ES-I3 (cell line): ENCODE data around the gene MED1.

Experiments
- H3K36me3 ChIP-seq: 2 replicates; pipeline ENCODE4 v1.6.1; 2013; ENCODE audit warnings: mild to moderate bottlenecking, low read length, control low read depth, moderate library complexity; ENCODE audit not compliant: insufficient read depth
- H3K4me1 ChIP-seq: 2 replicates; pipeline ENCODE4 v1.6.1; 2013; ENCODE audit warnings: mild to moderate bottlenecking, control low read depth, low read length; ENCODE audit not compliant: insufficient read depth
- H3K9ac ChIP-seq: 2 replicates; pipeline ENCODE4 v1.6.1; 2013; ENCODE audit warnings: low read depth, mild to moderate bottlenecking, low read length, moderate library complexity
- H3K9me3 ChIP-seq: 2 replicates; pipeline ENCODE4 v1.6.1; 2013; ENCODE audit warnings: mild to moderate bottlenecking, low read length, moderate library complexity; ENCODE audit not compliant: control insufficient read depth, insufficient read depth

Gene MED1

DNA sequence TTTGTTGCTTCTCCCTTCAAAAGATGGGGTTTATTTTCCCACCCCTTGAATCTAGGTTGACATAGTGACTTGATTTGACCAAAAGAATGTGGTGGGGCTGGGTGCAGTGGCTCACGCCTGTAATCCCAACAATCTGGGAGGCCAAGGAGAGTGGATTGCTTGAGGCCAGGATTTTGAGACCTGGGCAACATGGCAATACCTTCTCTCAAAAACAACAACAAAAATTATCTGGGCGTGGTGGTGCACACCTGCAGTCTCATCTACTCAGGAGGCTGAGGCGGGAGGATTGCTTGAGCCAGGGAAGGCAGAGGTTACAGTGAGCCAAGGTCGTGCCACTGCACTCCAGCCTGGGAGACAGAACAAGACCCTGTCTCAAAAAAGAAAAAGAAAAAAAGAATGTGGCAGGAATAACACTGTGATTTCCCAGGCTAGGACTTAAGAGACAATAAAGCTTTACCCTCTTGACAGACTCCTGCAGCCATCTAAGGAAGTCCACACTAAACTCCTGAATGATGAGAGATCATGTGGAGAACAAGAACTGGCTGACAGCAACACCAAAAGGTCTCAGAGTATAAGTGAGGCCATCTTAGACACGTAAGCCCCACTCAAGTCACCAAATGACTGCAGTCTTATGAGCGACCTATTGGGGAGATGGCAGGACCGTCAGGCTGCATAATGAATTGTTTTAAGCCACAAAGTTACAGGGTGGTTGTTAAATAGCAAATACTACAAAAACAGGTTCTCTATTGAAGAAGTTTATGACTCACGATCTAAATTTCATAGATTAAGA lies 86.6 kb downstream of the MED1 start:
- Histone ChIP-seq H3K9me3 (no peaks in the 10 kb centered on the region), H3K4me1 (no peaks in the 10 kb centered on the region), H3K36me3 (no peaks in the 10 kb centered on the region), H3K9ac (no peak overlapping the region)

DNA sequence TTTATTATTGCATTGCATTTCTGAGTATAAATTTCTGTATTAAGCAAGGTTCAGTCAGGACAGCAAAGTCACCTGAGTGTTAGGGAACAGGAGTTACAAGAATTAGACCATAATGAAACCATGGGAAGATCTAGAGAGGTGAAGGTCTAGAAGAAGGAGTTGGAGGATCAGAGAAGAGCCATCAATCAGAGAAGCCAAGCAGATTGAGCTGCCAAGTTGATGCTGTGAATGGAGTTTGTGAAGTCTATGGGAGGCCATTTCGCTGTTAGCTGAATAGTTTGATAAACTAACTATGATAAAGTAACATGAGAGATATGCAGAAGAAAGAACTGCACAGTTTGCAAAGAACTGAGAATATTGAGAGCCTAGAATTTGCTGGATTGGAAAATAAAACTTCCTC lies 90.0 kb downstream of the MED1 start:
- Histone ChIP-seq H3K36me3 (no peaks in the 10 kb centered on the region), H3K9me3 (no peaks in the 10 kb centered on the region), H3K9ac (no peak overlapping the region), H3K4me1 (no peaks in the 10 kb centered on the region)

DNA sequence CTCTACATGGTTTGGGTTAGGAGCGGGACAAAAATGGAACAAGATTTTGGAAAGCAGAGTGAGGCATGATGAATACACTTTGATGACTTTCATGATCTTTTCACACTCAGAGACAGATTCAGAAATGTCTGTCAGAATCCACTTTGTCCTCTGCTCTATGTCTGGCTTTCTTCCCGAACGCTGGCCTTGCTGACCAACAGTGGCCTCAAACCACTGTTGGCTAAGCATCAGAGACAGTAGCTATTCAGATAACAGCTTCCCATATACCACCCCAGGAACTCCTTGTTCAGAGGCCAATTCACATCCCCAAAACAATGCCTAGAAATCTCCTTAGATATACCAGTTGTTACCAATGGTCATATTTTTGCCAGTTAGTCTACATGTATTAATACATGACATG lies 90.5 kb downstream of the MED1 start:
- no peak overlapping the region for H3K9ac ChIP-seq
- no peaks in the 10 kb centered on the region for H3K36me3 ChIP-seq
- no peaks in the 10 kb centered on the region for H3K4me1 ChIP-seq
- H3K9me3 ChIP-seq = no peaks in the 10 kb centered on the region

- Histone ChIP-seq H3K9me3 (no peaks in the 10 kb centered on the region), H3K36me3 (no peaks in the 10 kb centered on the region), H3K4me1 (no peaks in the 10 kb centered on the region), H3K9ac (no peak overlapping the region)
These were observed 91.1 kb downstream of the MED1 start for GRCh38 chr17:39359994-39360393.

- no peaks in the 10 kb centered on the region for H3K4me1 ChIP-seq
- no peaks in the 10 kb centered on the region for H3K36me3 ChIP-seq
- no peak overlapping the region for H3K9ac ChIP-seq
- H3K9me3 ChIP-seq = no peaks in the 10 kb centered on the region
These were observed 93.1 kb downstream of the MED1 start for GRCh38 chr17:39357986-39358385.

DNA sequence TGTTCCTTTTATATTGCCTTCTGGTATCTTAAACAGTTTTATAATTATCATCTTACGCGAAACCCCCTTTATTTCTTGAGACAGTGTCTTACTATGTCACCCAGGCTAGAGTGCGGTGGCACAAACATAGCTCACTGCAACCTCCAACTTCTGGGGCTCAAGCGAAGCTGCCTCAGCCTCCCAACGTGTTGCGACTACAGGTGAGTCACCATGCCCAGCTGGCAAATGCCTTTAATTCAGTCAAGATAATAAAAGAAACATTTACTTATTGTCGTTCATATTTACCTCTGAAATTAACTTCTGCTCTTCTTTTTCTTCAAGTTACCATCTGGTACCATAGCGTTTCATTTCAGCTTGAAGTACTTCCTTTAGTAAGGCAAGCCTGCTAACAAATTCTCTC lies 93.6 kb downstream of the MED1 start:
- Histone ChIP-seq H3K36me3 (no peaks in the 10 kb centered on the region), H3K4me1 (no peaks in the 10 kb centered on the region), H3K9ac (no peak overlapping the region), H3K9me3 (no peaks in the 10 kb centered on the region)
